Peyer's patch (tissue), 4 donors: ENCODE measurements around the gene C1QL2. TPM values are rescaled to one million over a fixed set of nuclear protein-coding genes. Genes with fewer than 3 reads are reported as not detected.

ENCODE experiments used
- DNase-seq, 3 donors: peaks; one replicate each; pipeline ENCODE4 v3.0.0-alpha.2; 2017 to 2019
- H3K27ac ChIP-seq, 4 donors: fragments of 200-600 bp; sonication (generic); one replicate each; pipeline ENCODE4 v1.5.1; 2016 to 2019
- H3K27me3 ChIP-seq, 2 donors: fragments of 200-600 bp; sonication (generic); one replicate each; pipeline ENCODE4 v1.5.1; 2019
- H3K36me3 ChIP-seq, 3 donors: fragments of 200-600 bp; sonication (generic); one replicate each; pipeline ENCODE4 v1.5.1; 2016 to 2019
- H3K4me1 ChIP-seq, 4 donors: fragments of 200-600 bp; sonication (generic); one replicate each; pipeline ENCODE4 v1.5.1; 2016 to 2019
- H3K4me3 ChIP-seq, 4 donors: fragments of 200-600 bp; sonication (generic); 1 replicate in 3 of 4; 2 replicates in 1 of 4; pipeline ENCODE4 v1.5.1; 2016 to 2019; ENCODE audit warnings: mild to moderate bottlenecking in 1 of 4
- H3K9me3 ChIP-seq, 4 donors: fragments of 200-600 bp; sonication (generic); one replicate each; pipeline ENCODE4 v1.5.1; 2016 to 2019; ENCODE audit warnings: mild to moderate bottlenecking in 1 of 4
- CTCF ChIP-seq, 6 experiments: fragments of 450-650 bp in 4 of 6; fragments of 200-600 bp in 2 of 6; sonication (generic) in 1 of 6; IDR thresholded peaks; one replicate each; pipeline ENCODE4 v1.5.1; 2017 to 2019; ENCODE audit warnings: antibody characterized with exemption in 6 of 6, mild to moderate bottlenecking in 3 of 6, moderate library complexity in 1 of 6
- POLR2A ChIP-seq, 2 donors: fragments of 450-650 bp; IDR thresholded peaks; one replicate each; pipeline ENCODE4 v1.5.1; 2017; ENCODE audit warnings: antibody characterized with exemption in 2 of 2, mild to moderate bottlenecking in 2 of 2, moderate library complexity in 2 of 2
- small RNA-seq, 2 donors: library from RNA; depleted of rRNA; stranded (forward); fragments of <200 nt; gene quantifications; one replicate each; pipeline ENCODE3, GENCODE V24; 2016
- total RNA-seq, 4 donors: library from RNA; depleted of rRNA; stranded (reverse); fragments of >200 nt; gene quantifications; one replicate each; pipeline ENCODE4 v1.1.0, GENCODE V29; 2016

The C1QL2 gene
- total RNA-seq, 4 donors from 2014 or later = not detected

- Histone ChIP-seq H3K9me3 (peaks cover 0 to 6% (median 0%) of the 10 kb centered on the region in 4 donors), H3K36me3 (no peaks in the 10 kb centered on the region), H3K4me3 (no peak overlapping the region), H3K4me1 (no peaks in the 10 kb centered on the region), H3K27ac (no peak overlapping the region), H3K27me3 (no peaks in the 10 kb centered on the region)
- no peak for TF ChIP-seq POLR2A (IDR thresholded peaks at IDR 0.05)
- no peak for TF ChIP-seq CTCF (IDR thresholded peaks at IDR 0.05)
- no peak for DNase-seq
These were observed 47.2 kb downstream of the C1QL2 start for GRCh38 chr2:119111115-119111975.

- H3K4me3 ChIP-seq = no peak overlapping the region
- H3K4me1 ChIP-seq = no peaks in the 10 kb centered on the region
- no peak for DNase-seq
- H3K36me3 ChIP-seq = no peaks in the 10 kb centered on the region
- no peak for TF ChIP-seq POLR2A (IDR thresholded peaks at IDR 0.05)
- TF ChIP-seq CTCF (IDR thresholded peaks at IDR 0.05) = no peak
- H3K9me3 ChIP-seq = peaks cover 0 to 6% (median 0%) of the 10 kb centered on the region in 4 donors
- no peak overlapping the region for H3K27ac ChIP-seq
- no peaks in the 10 kb centered on the region for H3K27me3 ChIP-seq
These were observed 48.7 kb downstream of the C1QL2 start for GRCh38 chr2:119109866-119110265.

GRCh38 chr2:119108186-119108585 lies 50.4 kb downstream of the C1QL2 start:
- no peaks in the 10 kb centered on the region for H3K4me1 ChIP-seq
- no peaks in the 10 kb centered on the region for H3K36me3 ChIP-seq
- H3K27ac ChIP-seq = no peak overlapping the region
- TF ChIP-seq CTCF (IDR thresholded peaks at IDR 0.05) (no peak), POLR2A (IDR thresholded peaks at IDR 0.05) (no peak)
- H3K9me3 ChIP-seq = peaks cover 0 to 6% (median 0%) of the 10 kb centered on the region in 4 donors
- H3K27me3 ChIP-seq = no peaks in the 10 kb centered on the region
- no peak for DNase-seq
- H3K4me3 ChIP-seq = no peak overlapping the region

GRCh38 chr2:119106301-119106897 lies 52.2 kb downstream of the C1QL2 start:
- TF ChIP-seq CTCF (IDR thresholded peaks at IDR 0.05) = no peak
- TF ChIP-seq POLR2A (IDR thresholded peaks at IDR 0.05) = no peak
- no peaks in the 10 kb centered on the region for H3K27me3 ChIP-seq
- DNase-seq = no peak

More at GRCh38 chr2:119106301-119106897, 52.2 kb downstream of the C1QL2 start:
- no peak overlapping the region for H3K4me3 ChIP-seq
- peaks cover 0 to 6% (median 0%) of the 10 kb centered on the region in 4 donors for H3K9me3 ChIP-seq
- H3K4me1 ChIP-seq = no peaks in the 10 kb centered on the region
- H3K27ac ChIP-seq = no peak overlapping the region
- no peaks in the 10 kb centered on the region for H3K36me3 ChIP-seq

Small RNAs within 50 kb of the gene (small RNA-seq; reads per million reads assigned to genes)
- gene RN7SL468P = 0 to 0.06 reads per million in 2 donors

Other genes starting within 250 kb of the C1QL2 start
- 1 to 10 TPM; 3.3 to 8.2 (median 4.0) TPM for gene MARCO, start 216.6 kb downstream of the C1QL2 start, total RNA-seq
- gene STEAP3, start 65.1 kb upstream of the C1QL2 start, total RNA-seq = 10 to 100 TPM; 13.2 to 31.2 (median 20.5) TPM
- gene C2orf76, start 208.1 kb upstream of the C1QL2 start, total RNA-seq = 1 to 10 TPM in 2 of 4 donors, not detected in 2; 1.6 to 2.9 TPM
- gene DBI, start 208.2 kb upstream of the C1QL2 start, total RNA-seq = 100 to 1,000 TPM; 121 to 237 (median 194) TPM